GM23338 (cell line): ENCODE measurements around the gene GH1. TPM values are rescaled to one million over a fixed set of nuclear protein-coding genes. Genes with fewer than 3 reads are reported as not detected.

ENCODE experiments used
- ATAC-seq: fragments of 200-7000 bp; cut with Tn5 transposase; 3 replicates; pipeline ENCODE4 v1.9.1; 2020
- DNase-seq: peaks from one replicate; pipeline ENCODE4 v3.0.0-alpha.2; 2015; ENCODE audit warnings: low spot score
- H2AFZ ChIP-seq: fragments of 200-600 bp; sonication (generic); 2 replicates; pipeline ENCODE4 v1.8.0; 2016; ENCODE audit warnings: antibody characterized with exemption, mild to moderate bottlenecking, moderate library complexity
- H3F3A ChIP-seq: fragments of 200-600 bp; sonication (generic); replicated peaks from 2 replicates; pipeline ENCODE4 v1.8.0; 2017; ENCODE audit warnings: antibody characterized with exemption, mixed run types, low read depth
- H3K27ac ChIP-seq: fragments of 200-600 bp; sonication (generic); 2 replicates; pipeline ENCODE4 v1.6.1; 2016; ENCODE audit warnings: low read depth
- H3K27me3 ChIP-seq: fragments of 200-600 bp; sonication (generic); 2 replicates; pipeline ENCODE4 v1.8.0; 2016; ENCODE audit warnings: mild to moderate bottlenecking, mixed run types, moderate library complexity; ENCODE audit not compliant: insufficient read depth
- H3K36me3 ChIP-seq: fragments of 200-600 bp; sonication (generic); 2 replicates; pipeline ENCODE4 v1.8.0; 2016; ENCODE audit warnings: mild to moderate bottlenecking; ENCODE audit not compliant: insufficient read depth
- H3K4me1 ChIP-seq: fragments of 200-600 bp; sonication (generic); 2 replicates; pipeline ENCODE4 v1.8.0; 2016; ENCODE audit warnings: mild to moderate bottlenecking, moderate library complexity; ENCODE audit not compliant: insufficient read depth
- H3K4me2 ChIP-seq: fragments of 200-600 bp; sonication (generic); 2 replicates; pipeline ENCODE4 v1.7.1; 2017; ENCODE audit warnings: mixed run types
- H3K4me3 ChIP-seq: fragments of 200-600 bp; sonication (generic); 2 replicates; pipeline ENCODE4 v1.6.1; 2016; ENCODE audit warnings: mixed run types
- H3K79me2 ChIP-seq: fragments of 200-600 bp; sonication (generic); replicated peaks from 2 replicates; pipeline ENCODE4 v1.8.0; 2017; ENCODE audit warnings: mild to moderate bottlenecking; ENCODE audit not compliant: insufficient read depth
- H3K9me2 ChIP-seq: fragments of 200-600 bp; sonication (generic); 2 replicates; pipeline ENCODE4 v1.8.0; 2017; ENCODE audit not compliant: insufficient read depth
- H4K20me1 ChIP-seq: fragments of 200-600 bp; sonication (generic); replicated peaks from 2 replicates; pipeline ENCODE4 v1.8.0; 2017; ENCODE audit warnings: mild to moderate bottlenecking; ENCODE audit not compliant: insufficient read depth
- H3K27ac Mint-ChIP-seq: 2 replicates; pipeline ENCODE4 v1.8.0; 2020; ENCODE audit warnings: inconsistent platforms, mild to moderate bottlenecking, moderate library complexity, mixed read lengths
- H3K27me3 Mint-ChIP-seq: 3 replicates; pipeline ENCODE4 v1.8.0; 2022; ENCODE audit warnings: low read depth, mild to moderate bottlenecking, moderate library complexity, mixed read lengths, inconsistent platforms; ENCODE audit not compliant: insufficient read depth, poor library complexity
- H3K36me3 Mint-ChIP-seq: 3 replicates; pipeline ENCODE4 v1.8.0; 2021; ENCODE audit warnings: low read depth, mild to moderate bottlenecking, inconsistent platforms, moderate library complexity, mixed read lengths
- H3K4me1 Mint-ChIP-seq: 3 replicates; pipeline ENCODE4 v1.8.0; 2020; ENCODE audit warnings: mild to moderate bottlenecking, inconsistent platforms, mixed read lengths
- H3K4me3 Mint-ChIP-seq: 3 replicates; pipeline ENCODE4 v1.8.0; 2021; ENCODE audit warnings: moderate library complexity, mild to moderate bottlenecking, inconsistent platforms, mixed read lengths
- H3K9me3 Mint-ChIP-seq: 3 replicates; pipeline ENCODE4 v1.8.0; 2020; ENCODE audit warnings: moderate library complexity, mild to moderate bottlenecking, inconsistent platforms, mixed read lengths
- CTCF ChIP-seq, 2 experiments: fragments of 200-600 bp in 1 of 2; sonication (generic) in 1 of 2; conservative IDR thresholded peaks; 2 replicates each; pipeline versions ENCODE4 v1.5.1 to v1.6.1; 2016 to 2017; ENCODE audit warnings: antibody characterized with exemption in 2 of 2, low read depth in 2 of 2, mild to moderate bottlenecking in 2 of 2, moderate library complexity in 1 of 2
- EZH2phosphoT487 ChIP-seq: fragments of 200-600 bp; sonication (generic); IDR thresholded peaks from one replicate; pipeline ENCODE4 v1.8.1; 2018; ENCODE audit warnings: antibody characterized with exemption; ENCODE audit not compliant: unreplicated experiment
- JUNB ChIP-seq: IDR thresholded peaks from one replicate; pipeline ENCODE4 v1.6.1; 2016; ENCODE audit warnings: antibody characterized with exemption; ENCODE audit not compliant: unreplicated experiment
- NANOG ChIP-seq: IDR thresholded peaks from 2 replicates; pipeline ENCODE4 v1.6.1; 2016; ENCODE audit warnings: antibody characterized with exemption, borderline replicate concordance
- ZNF462 ChIP-seq: fragments of 250-450 bp; sonication (Bioruptor Pico); IDR thresholded peaks from 2 replicates; pipeline ENCODE4 v1.5.0; 2020; ENCODE audit warnings: mild to moderate bottlenecking, moderate library complexity
- polyA plus RNA-seq: library from polyadenylated mRNA; unstranded; fragments of >200 nt; fragmentation: Nextera tagmentation; extraction: Ambion mirVana; gene quantifications from 2 replicates; pipeline ENCODE4 v1.2.1, GENCODE V29; 2016
- total RNA-seq: library from RNA; depleted of rRNA; stranded (reverse); fragments of >200 nt; shearing (Covaris generic); gene quantifications from 2 replicates; pipeline ENCODE4 v1.2.3, GENCODE V29; 2014
- TF ChIP-seq, protein P1 (sequence below): IDR thresholded peaks from one replicate; pipeline ENCODE4 v1.6.1; 2018; ENCODE audit warnings: antibody characterized with exemption; ENCODE audit not compliant: unreplicated experiment

The GH1 gene
- total and polyA plus RNA-seq, 2 experiments from 2014 or later: 0.57 TPM; not detected in 1

DNA sequence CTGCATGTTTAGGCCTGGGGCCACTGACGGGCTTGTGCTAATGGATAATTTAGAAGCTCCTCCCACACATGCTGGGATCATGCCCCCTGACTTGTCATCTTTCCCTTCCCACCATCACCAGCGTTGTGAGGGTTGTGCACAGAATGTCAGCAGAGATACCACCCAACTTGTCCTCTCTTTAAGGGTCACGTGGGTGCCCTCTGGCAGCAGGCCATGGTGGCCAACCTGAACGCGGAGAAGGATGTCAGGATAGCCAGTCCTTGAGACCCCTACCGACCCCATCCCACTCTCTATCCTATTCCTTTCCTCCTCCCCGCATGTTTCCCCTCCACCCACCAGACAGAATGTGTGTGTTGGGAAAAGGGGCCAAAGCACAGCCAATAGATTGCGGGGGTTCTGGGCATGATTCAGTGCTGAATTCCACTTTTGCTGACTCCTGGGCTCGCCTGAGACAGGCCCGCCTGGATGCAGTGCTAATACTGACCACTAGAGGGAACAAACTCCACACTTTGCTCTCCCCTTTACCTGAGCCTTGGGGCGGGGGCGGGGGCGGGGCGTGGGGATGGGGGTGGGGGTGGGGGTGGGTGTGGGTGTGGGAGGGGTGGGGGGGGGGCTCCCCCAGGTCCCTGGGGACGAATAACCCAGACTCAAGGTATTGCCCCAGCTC, 36.6 kb downstream of the GH1 start, which contains the start of gene GH2:
Gene GH2, minus strand, starts transcription at position 10 of the 667 bp plus-strand sequence. CDS start 143 bp downstream, outside the sequence.
- ATAC-seq (peak; percentile 90), DNase-seq (peak; percentile 82)
- H3K9me2 ChIP-seq: no peaks in the 10 kb centered on the region
- no peak within 1 kb of the TSS; the same call in 1 of the 2 replicates for H3K27ac Mint-ChIP-seq
- TF ChIP-seq JUNB (no peak), CTCF (conservative IDR thresholded peaks at IDR 0.05; ENCODE audit: low read depth in 2 of 2) (peak; percentile 58 to 67), EZH2phosphoT487 (no peak), ZNF462 (CRISPR knock-in tag) (no peak), NANOG (no peak)
- TF ChIP-seq, protein P1, sequence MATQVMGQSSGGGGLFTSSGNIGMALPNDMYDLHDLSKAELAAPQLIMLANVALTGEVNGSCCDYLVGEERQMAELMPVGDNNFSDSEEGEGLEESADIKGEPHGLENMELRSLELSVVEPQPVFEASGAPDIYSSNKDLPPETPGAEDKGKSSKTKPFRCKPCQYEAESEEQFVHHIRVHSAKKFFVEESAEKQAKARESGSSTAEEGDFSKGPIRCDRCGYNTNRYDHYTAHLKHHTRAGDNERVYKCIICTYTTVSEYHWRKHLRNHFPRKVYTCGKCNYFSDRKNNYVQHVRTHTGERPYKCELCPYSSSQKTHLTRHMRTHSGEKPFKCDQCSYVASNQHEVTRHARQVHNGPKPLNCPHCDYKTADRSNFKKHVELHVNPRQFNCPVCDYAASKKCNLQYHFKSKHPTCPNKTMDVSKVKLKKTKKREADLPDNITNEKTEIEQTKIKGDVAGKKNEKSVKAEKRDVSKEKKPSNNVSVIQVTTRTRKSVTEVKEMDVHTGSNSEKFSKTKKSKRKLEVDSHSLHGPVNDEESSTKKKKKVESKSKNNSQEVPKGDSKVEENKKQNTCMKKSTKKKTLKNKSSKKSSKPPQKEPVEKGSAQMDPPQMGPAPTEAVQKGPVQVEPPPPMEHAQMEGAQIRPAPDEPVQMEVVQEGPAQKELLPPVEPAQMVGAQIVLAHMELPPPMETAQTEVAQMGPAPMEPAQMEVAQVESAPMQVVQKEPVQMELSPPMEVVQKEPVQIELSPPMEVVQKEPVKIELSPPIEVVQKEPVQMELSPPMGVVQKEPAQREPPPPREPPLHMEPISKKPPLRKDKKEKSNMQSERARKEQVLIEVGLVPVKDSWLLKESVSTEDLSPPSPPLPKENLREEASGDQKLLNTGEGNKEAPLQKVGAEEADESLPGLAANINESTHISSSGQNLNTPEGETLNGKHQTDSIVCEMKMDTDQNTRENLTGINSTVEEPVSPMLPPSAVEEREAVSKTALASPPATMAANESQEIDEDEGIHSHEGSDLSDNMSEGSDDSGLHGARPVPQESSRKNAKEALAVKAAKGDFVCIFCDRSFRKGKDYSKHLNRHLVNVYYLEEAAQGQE: no peak
- H3K36me3 ChIP-seq: no peaks in the 10 kb centered on the region
- peak within 1 kb of the TSS; percentile 30; the same call in 1 of the 3 replicates for H3K4me3 Mint-ChIP-seq
- H3K4me1 Mint-ChIP-seq: peaks cover 16% of the 10 kb centered on the region
- H3F3A ChIP-seq: no peaks in the 10 kb centered on the region
- H3K9me3 Mint-ChIP-seq: no peaks in the 10 kb centered on the region; the same call in 2 of the 3 replicates
- H3K79me2 ChIP-seq: no peaks in the 10 kb centered on the region
- H3K4me2 ChIP-seq: peak within 1 kb of the TSS; percentile 49
- H3K4me1 ChIP-seq: peaks cover 14% of the 10 kb centered on the region; the same call in 1 of the 2 replicates
- H3K27ac ChIP-seq: no peak within 1 kb of the TSS
- H3K27me3 Mint-ChIP-seq: peaks cover 3% of the 10 kb centered on the region
- H3K4me3 ChIP-seq: peak within 1 kb of the TSS; percentile 24; the same call in 1 of the 2 replicates
- H3K36me3 Mint-ChIP-seq: no peaks in the 10 kb centered on the region
- H2AFZ ChIP-seq: peak within 1 kb of the TSS; percentile 95
- no peaks in the 10 kb centered on the region for H4K20me1 ChIP-seq
- no peaks in the 10 kb centered on the region for H3K27me3 ChIP-seq
